ENCODE measurements around the gene ASB17.

DNA sequence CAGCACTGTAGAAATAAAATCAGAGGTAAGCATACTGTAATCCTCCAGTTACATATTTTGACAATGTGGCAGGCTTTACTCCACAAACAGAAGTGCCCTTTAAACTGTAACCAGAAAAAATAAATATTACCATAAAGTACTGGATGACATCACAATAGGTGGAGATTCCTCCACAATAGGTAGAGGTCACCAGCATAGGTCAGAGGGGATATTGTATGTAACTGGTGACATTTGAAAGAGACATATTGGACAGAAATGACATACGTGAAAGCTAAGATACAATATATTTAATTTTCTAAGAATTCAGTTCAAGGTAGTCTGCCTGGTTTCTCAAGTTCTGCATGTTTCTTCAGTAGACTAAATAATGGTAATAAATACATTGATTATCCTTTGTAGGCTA, at the start of gene ASB17:
- TF ChIP-seq, protein P1, sequence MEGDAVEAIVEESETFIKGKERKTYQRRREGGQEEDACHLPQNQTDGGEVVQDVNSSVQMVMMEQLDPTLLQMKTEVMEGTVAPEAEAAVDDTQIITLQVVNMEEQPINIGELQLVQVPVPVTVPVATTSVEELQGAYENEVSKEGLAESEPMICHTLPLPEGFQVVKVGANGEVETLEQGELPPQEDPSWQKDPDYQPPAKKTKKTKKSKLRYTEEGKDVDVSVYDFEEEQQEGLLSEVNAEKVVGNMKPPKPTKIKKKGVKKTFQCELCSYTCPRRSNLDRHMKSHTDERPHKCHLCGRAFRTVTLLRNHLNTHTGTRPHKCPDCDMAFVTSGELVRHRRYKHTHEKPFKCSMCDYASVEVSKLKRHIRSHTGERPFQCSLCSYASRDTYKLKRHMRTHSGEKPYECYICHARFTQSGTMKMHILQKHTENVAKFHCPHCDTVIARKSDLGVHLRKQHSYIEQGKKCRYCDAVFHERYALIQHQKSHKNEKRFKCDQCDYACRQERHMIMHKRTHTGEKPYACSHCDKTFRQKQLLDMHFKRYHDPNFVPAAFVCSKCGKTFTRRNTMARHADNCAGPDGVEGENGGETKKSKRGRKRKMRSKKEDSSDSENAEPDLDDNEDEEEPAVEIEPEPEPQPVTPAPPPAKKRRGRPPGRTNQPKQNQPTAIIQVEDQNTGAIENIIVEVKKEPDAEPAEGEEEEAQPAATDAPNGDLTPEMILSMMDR (IDR thresholded peaks at IDR 0.05; ENCODE audit: low read length), result no peak
- no peak for TF ChIP-seq EZH2phosphoT487 (IDR thresholded peaks at IDR 0.05; ENCODE audit: low read length)

Measured in MM.1S (cell line).